Activated naive CD8-positive, alpha-beta T cell treated with anti-CD3 and anti-CD28 coated beads, Interleukin-2, amount 10 ng/mL, durations not matched to agents 7 days and 5 days (primary cell): ENCODE data around the gene SIGLEC1. TPM values are rescaled to one million over a fixed set of nuclear protein-coding genes. Genes with fewer than 3 reads are reported as not detected.

Source experiments
- ATAC-seq: fragments of 150-1000 bp; cut with Tn5 transposase; one replicate; pipeline ENCODE4 v1.10.0; 2021; ENCODE audit warnings: low read depth, moderate library complexity
- POLR2A ChIA-PET: fragments of 350-600 bp; sonication (Branson Sonifier 250); formaldehyde crosslinking; loops from one replicate; lab custom pipeline; 2021; ENCODE audit warnings: antibody characterized with exemption; lab: Charles Lee
- DNase-seq: peaks from one replicate; pipeline ENCODE4 v3.0.0; 2021
- H3K27ac Mint-ChIP-seq: one replicate; pipeline ENCODE4 v1.8.0; 2022; ENCODE audit warnings: mild to moderate bottlenecking, mixed read lengths
- H3K27me3 Mint-ChIP-seq: one replicate; pipeline ENCODE4 v1.8.0; 2022; ENCODE audit warnings: mild to moderate bottlenecking, moderate library complexity, mixed read lengths
- H3K36me3 Mint-ChIP-seq: one replicate; pipeline ENCODE4 v1.8.0; 2021; ENCODE audit warnings: mild to moderate bottlenecking, mixed read lengths
- H3K4me1 Mint-ChIP-seq: one replicate; pipeline ENCODE4 v1.8.0; 2021; ENCODE audit warnings: mixed read lengths
- H3K4me3 Mint-ChIP-seq: one replicate; pipeline ENCODE4 v1.8.0; 2022; ENCODE audit warnings: mild to moderate bottlenecking, moderate library complexity, mixed read lengths
- H3K9me3 Mint-ChIP-seq: one replicate; pipeline ENCODE4 v1.8.0; 2021; ENCODE audit warnings: mixed read lengths
- total RNA-seq, 2 experiments: library from RNA; stranded (reverse); gene quantifications; one replicate each; pipeline ENCODE4 v1.2.3, GENCODE V29; 2021

SIGLEC1 gene
- total RNA-seq, 2 experiments from 2014 or later = 0.20 to 0.25 TPM

DNA sequence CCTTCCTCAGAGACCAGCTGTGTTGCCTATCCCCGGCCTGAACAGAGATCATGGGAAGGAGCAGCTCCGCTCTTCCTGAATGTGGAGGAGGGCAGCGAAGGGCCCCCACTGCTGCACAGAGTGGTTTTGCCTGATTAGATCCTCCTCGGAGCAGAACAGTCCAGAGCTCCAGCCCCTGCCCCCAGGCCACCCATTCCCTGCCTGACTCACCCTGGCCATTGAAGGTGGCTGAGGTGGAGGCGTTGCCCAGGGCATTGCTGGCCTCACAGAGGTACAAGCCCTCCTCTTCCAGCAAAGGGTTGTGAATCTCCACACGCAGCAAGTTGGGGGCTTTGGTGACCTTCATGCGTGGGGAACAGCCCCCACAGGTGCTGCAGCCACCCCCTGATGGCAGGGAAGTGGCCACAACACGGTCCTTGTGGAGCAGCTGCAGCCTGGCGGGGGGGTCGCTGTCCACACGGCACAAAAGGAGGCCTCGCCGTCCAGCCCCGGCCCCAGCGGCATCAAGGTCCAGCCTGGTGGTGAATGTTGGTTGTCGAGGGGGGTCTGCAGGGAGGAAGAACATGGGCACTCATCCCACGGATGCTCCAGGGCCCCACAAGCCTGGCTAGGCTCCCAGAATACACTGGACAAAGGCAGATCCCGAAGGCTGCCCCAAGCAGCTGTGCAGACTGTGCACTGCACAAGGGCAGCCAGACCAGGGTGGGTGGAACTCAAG lies 14.7 kb downstream of the SIGLEC1 start:
- Mint-ChIP-seq H3K36me3 (no peaks in the 10 kb centered on the region), H3K27ac (no peak overlapping the region), H3K27me3 (no peaks in the 10 kb centered on the region), H3K4me1 (no peaks in the 10 kb centered on the region), H3K9me3 (no peaks in the 10 kb centered on the region), H3K4me3 (no peak overlapping the region)
- DNase-seq (no peak), ATAC-seq (no peak)
- POLR2A ChIA-PET = no interaction called here

DNA sequence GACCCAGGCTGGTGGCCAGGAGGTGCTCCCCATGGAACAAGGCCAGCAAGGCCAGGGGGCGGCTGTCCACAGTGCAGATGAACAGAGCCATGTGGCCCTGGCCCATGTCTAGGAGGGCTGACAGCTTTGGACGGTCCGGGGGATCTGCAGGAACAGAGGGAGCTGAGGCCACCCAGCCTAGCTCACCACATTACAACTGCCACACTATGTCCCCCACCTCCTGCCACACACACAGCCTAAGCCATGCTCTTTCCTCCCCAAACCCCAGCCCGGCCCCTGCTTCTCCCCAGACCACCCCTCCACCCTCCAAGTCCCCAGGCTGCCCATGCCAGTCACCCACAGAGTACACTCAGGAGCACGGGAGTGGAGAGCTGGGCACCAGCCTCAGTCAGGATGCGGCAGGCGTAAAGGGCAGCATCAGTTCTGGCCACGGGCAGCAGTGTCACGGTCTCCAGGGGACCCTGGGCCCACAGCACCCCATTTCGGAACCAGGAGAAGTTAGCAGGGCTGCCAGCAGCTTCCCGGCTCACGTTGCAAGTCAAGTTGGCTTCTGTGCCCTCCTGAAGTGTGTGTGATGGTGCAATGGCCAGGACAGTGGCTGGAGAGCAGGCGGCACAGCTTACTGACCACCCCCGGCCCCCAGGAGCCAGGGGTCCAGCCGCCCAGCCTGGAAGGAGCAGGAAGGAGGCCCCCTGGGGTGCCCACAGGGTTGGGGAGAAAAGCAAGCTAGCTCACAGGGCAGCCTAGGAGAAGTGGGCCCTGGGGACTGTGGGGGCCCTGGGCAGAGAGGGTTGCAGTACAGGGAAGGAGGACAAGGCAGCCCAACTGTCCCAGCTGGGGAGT lies 15.4 kb downstream of the SIGLEC1 start:
- H3K4me3 Mint-ChIP-seq = no peak overlapping the region
- POLR2A ChIA-PET = no interaction called here
- ATAC-seq = no peak

DNA sequence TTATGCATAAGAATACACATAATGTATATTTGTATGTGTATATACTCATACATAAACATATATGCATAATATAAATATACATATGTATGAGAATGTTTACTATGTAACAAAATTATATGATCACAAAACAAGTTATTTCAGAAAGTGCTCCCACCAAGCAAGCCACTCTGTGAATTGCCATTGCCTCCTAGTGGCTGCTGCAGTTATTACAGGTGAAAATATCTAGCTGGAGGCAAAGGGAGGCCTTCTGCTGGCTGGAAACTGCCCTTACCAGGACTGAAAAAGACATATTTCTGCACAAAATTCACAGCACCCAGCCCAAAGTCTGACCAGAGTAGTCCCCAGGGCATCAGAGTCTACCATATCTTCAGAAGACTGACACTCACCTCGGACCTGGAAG lies 16.2 kb downstream of the SIGLEC1 start:
- H3K9me3 Mint-ChIP-seq = no peaks in the 10 kb centered on the region
- H3K4me1 Mint-ChIP-seq = no peaks in the 10 kb centered on the region
- no peak for DNase-seq
- H3K36me3 Mint-ChIP-seq = no peaks in the 10 kb centered on the region
- H3K4me3 Mint-ChIP-seq = no peak overlapping the region
- H3K27ac Mint-ChIP-seq = no peak overlapping the region
- POLR2A ChIA-PET = no interaction called here
- no peaks in the 10 kb centered on the region for H3K27me3 Mint-ChIP-seq
- no peak for ATAC-seq

More for the DNA sequence above, 15.4 kb downstream of the SIGLEC1 start:
- Mint-ChIP-seq H3K4me1 (no peaks in the 10 kb centered on the region), H3K27me3 (no peaks in the 10 kb centered on the region), H3K9me3 (no peaks in the 10 kb centered on the region), H3K36me3 (no peaks in the 10 kb centered on the region), H3K27ac (no peak overlapping the region)
- DNase-seq = no peak

DNA sequence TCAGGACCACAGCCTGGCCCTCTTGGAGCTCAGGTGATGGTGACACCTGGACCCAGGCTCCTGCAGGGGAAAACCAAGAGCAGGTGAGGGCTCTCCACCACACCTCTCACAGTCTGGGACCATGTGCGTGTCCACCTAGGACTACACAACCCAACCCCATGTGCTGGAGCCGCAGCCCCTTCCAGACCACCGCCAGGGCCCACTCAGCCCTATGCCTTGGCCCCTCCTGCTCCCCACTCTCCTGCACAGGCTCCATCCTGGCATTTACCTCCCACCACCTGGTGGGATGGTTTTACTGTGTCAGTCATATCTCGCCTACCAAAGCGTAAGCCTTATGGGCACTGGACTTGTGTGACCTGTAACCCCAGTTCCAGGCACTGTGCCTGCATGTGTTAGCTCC lies 17.5 kb downstream of the SIGLEC1 start:
- H3K27me3 Mint-ChIP-seq = no peaks in the 10 kb centered on the region
- ATAC-seq (no peak), DNase-seq (no peak)
- no peak overlapping the region for H3K27ac Mint-ChIP-seq
- POLR2A ChIA-PET = no interaction called here
- H3K4me3 Mint-ChIP-seq = no peak overlapping the region
- no peaks in the 10 kb centered on the region for H3K4me1 Mint-ChIP-seq
- no peaks in the 10 kb centered on the region for H3K9me3 Mint-ChIP-seq
- H3K36me3 Mint-ChIP-seq = no peaks in the 10 kb centered on the region

DNA sequence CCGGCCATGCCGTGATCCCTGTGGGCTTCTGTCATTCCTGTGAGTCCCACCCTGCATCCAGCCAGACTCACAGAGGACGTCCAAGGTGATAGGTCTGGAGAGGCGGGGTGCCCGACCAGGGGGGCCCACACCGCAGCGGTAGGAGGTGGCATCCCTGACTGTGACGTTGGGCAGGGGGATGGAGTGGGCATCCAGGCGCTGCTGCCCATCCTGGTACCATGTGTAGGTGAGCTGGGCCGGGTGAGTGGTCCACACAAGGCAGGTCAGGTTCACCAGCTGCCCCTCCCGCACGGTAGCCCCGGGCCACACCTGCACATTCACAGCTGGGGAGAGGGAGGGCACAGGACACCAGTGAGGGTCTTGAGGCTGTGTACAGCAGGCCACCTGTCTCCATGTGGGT lies 19.0 kb downstream of the SIGLEC1 start:
- POLR2A ChIA-PET = no interaction called here
- Mint-ChIP-seq H3K27ac (no peak overlapping the region), H3K4me3 (no peak overlapping the region), H3K4me1 (no peaks in the 10 kb centered on the region), H3K27me3 (no peaks in the 10 kb centered on the region), H3K9me3 (no peaks in the 10 kb centered on the region), H3K36me3 (no peaks in the 10 kb centered on the region)
- no peak for DNase-seq
- ATAC-seq = no peak

DNA sequence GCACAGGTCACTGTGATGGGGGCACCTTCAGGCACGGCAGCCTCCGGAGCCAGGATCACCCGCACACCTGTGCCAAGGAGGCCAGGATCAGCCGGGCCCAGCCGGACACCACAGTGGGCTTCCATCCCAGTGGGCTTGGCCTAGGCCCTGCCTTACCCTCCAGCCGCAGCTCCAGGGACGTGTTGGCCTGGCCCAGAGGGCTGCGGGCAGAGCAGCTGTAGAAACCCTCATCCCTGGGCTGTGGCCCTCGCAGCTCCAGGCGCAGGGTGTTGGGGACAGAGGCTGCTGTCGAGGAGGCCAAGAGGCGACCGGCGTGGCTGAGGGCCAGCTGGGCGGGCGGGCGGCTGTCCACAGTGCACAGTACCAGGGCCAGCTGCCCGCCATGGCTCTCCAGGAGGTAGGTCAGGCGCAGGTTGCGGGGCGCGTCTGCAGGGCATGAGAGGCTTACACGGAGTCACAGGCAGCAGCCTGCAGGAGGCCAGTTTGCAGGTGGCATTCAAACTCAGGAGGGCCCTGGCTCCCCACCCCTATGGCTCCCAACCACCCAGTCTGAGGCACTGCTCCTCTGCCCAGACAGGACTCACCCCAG lies 19.6 kb downstream of the SIGLEC1 start:
- DNase-seq (no peak), ATAC-seq (no peak)
- H3K36me3 Mint-ChIP-seq = no peaks in the 10 kb centered on the region
- no peaks in the 10 kb centered on the region for H3K4me1 Mint-ChIP-seq
- POLR2A ChIA-PET = no interaction called here
- H3K9me3 Mint-ChIP-seq = no peaks in the 10 kb centered on the region
- no peak overlapping the region for H3K27ac Mint-ChIP-seq
- H3K4me3 Mint-ChIP-seq = no peak overlapping the region
- peaks cover 3% of the 10 kb centered on the region for H3K27me3 Mint-ChIP-seq

DNA sequence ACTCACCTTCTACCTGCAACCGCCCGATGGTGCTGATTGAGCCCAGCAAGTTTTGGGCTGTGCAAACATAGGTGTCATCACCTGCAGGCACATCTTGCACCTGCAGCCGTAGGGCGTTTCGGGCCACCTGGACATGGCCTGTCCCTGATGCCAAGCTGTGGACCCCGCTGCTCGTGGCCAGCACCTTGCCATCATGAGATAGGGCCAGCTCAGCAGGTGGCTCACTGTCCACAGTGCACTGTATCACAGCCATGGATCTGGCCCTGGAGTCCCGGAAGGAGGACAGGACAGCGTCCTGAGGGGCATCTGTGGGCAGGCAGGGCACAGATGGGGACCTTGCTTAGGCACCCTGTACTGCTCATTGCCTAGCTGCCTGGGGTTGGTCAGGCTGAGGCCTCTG lies 20.5 kb downstream of the SIGLEC1 start:
- DNase-seq (no peak), ATAC-seq (no peak)
- Mint-ChIP-seq H3K4me3 (no peak overlapping the region), H3K9me3 (no peaks in the 10 kb centered on the region), H3K4me1 (no peaks in the 10 kb centered on the region), H3K36me3 (no peaks in the 10 kb centered on the region), H3K27me3 (peaks cover 3% of the 10 kb centered on the region), H3K27ac (no peak overlapping the region)
- POLR2A ChIA-PET = no interaction called here

DNA sequence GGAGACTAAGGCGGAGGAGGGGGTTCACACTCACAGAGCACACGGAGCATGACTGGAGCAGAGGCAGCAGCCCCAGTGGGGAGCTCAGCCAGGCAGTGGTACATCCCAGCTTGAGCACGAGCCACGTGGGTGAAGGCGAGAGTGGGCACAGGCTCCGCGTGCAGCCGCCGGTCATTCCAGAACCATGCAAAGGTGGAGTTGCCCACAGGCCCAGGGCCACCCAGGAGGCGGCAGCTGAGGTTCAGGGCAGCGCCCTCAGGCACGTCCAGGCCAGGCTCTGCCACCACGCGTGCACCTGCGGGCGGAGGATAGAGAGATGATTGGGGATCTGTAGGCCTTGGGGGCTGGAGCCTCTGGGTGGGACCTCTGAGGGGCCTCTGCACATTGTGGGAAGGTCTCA lies 21.1 kb downstream of the SIGLEC1 start:
- ATAC-seq = no peak
- Mint-ChIP-seq H3K9me3 (no peaks in the 10 kb centered on the region), H3K27me3 (peaks cover 6% of the 10 kb centered on the region)

DNA sequence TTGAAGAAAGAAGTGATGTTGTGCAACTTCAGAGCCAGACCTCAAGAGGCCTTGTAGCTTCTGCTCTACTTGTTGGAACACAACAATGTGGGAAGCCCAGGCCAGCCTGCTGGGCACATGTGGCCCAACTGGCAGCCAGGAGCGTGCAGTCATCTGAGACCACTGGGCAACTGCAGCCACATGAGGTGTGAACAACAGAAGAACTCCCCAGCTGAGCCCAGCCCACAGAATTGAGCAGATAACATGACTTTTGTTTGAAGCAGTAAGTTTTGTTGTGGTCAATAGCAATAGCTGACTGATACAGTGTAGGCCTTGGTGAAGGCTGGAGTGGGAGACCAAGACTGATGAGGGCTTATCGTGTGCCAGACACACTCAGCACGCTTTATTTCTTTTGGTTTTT lies 22.0 kb downstream of the SIGLEC1 start:
- POLR2A ChIA-PET = interaction anchor here (0.7 kb wide), 1 partner anchor 78 kb away, joined by 5 read pairs; no protein-coding TSS in a partner anchor
- H3K36me3 Mint-ChIP-seq = no peaks in the 10 kb centered on the region
- ATAC-seq (no peak), DNase-seq (no peak)
- peaks cover 12% of the 10 kb centered on the region for H3K27me3 Mint-ChIP-seq
- no peaks in the 10 kb centered on the region for H3K9me3 Mint-ChIP-seq
- H3K27ac Mint-ChIP-seq = no peak overlapping the region
- no peaks in the 10 kb centered on the region for H3K4me1 Mint-ChIP-seq
- H3K4me3 Mint-ChIP-seq = no peak overlapping the region

More for the DNA sequence above, 21.1 kb downstream of the SIGLEC1 start:
- no peaks in the 10 kb centered on the region for H3K36me3 Mint-ChIP-seq
- no peak for DNase-seq
- no peaks in the 10 kb centered on the region for H3K4me1 Mint-ChIP-seq
- POLR2A ChIA-PET = interaction anchor here (0.7 kb wide), 1 partner anchor 78 kb away, joined by 5 read pairs; no protein-coding TSS in a partner anchor
- H3K27ac Mint-ChIP-seq = no peak overlapping the region
- H3K4me3 Mint-ChIP-seq = no peak overlapping the region

DNA sequence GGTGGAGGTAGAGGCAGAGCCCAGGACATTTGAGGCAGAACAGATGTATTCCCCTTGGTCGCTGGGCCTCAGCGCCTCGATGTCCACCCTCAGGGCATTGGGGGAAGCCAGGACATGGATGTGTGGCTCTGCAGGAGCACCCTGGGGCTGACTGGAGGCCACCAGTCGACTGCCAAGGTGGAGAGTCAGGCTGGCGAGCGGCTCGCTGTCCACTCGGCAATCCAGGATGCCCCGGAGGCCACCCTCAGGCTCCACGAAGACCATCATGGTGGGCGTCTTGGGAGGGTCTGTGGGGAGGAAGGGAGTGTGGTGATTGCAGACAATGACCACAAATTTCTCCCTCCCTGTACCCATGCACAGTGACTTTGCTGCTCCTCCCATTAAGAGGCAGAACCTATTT lies 22.4 kb downstream of the SIGLEC1 start:
- no peaks in the 10 kb centered on the region for H3K9me3 Mint-ChIP-seq
- H3K4me3 Mint-ChIP-seq = no peak overlapping the region
- H3K4me1 Mint-ChIP-seq = no peaks in the 10 kb centered on the region
- POLR2A ChIA-PET = no interaction called here
- H3K27me3 Mint-ChIP-seq = peaks cover 14% of the 10 kb centered on the region
- no peak for DNase-seq
- ATAC-seq = no peak
- no peak overlapping the region for H3K27ac Mint-ChIP-seq
- H3K36me3 Mint-ChIP-seq = no peaks in the 10 kb centered on the region

DNA sequence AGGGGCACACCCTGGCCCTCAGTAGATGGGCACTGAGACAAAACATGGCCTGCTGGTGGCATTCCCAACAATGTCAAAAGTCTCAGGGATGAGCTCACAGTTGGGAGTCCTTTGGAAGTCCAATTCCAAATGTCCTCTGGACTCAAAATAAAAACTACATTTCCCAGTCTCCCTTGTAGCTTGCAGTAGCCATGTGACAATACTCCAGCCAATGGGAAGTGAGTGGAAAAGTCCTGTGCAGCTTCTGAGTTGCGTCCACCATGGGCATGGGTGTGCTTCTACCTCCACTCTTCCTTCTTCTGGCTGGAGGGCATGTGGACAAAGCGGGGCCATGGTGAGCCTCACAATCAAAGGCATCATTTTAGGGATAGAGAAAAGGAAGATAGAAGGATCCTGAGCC lies 24.7 kb downstream of the SIGLEC1 start:
- no peak for DNase-seq
- H3K36me3 Mint-ChIP-seq = no peaks in the 10 kb centered on the region

DNA sequence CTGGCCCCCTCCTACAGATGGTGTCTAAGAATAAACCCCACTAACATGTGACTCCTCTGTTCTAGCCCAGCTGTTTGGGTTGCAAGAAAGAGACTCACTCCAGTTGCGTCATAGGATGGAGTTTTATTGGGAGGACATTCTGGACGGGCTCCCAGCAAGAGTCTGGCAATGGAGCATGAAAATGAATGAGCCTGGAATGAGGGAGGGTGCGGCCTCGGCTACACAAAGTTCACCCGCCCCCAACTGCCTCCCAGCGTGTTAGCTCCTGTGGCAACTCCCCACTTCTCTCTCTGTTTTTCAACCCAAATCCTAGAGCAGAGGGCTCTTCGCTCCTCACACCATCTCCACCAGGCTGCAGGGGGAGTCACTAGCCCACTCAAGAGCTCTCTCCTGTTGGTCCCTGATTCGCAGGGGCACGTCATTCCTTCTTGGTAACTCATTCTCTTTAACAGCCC lies 25.5 kb downstream of the SIGLEC1 start:
- Mint-ChIP-seq H3K9me3 (no peaks in the 10 kb centered on the region), H3K27me3 (peaks cover 39% of the 10 kb centered on the region), H3K4me1 (no peaks in the 10 kb centered on the region), H3K27ac (no peak overlapping the region), H3K36me3 (no peaks in the 10 kb centered on the region), H3K4me3 (no peak overlapping the region)
- POLR2A ChIA-PET = no interaction called here
- DNase-seq (no peak), ATAC-seq (no peak)

More for the DNA sequence above, 24.7 kb downstream of the SIGLEC1 start:
- Mint-ChIP-seq H3K9me3 (no peaks in the 10 kb centered on the region), H3K4me1 (no peaks in the 10 kb centered on the region), H3K27me3 (peaks cover 35% of the 10 kb centered on the region), H3K27ac (no peak overlapping the region), H3K4me3 (no peak overlapping the region)
- POLR2A ChIA-PET = no interaction called here
- ATAC-seq = no peak

DNA sequence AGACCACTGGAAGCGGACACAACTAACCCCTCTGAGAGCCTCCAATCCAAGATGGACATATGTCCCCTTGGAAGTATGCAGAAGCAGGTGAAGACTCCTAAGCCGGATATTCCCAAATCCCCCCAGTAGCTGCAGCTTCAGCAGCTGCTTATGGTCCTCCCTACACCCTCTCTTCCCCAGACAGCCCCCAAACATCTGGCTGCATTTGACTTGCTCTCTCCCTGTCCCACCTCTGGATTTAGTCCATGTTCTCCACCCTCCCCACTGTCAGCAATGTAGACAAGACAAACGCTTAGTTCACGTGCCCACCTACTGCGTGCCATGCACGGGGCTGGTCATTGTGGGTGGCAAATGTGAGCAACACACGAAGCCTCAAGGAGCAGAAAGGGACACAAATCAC lies 26.0 kb downstream of the SIGLEC1 start:
- no peaks in the 10 kb centered on the region for H3K4me1 Mint-ChIP-seq
- POLR2A ChIA-PET = no interaction called here
- H3K36me3 Mint-ChIP-seq = no peaks in the 10 kb centered on the region
- no peak overlapping the region for H3K27ac Mint-ChIP-seq
- H3K9me3 Mint-ChIP-seq = no peaks in the 10 kb centered on the region
- no peak overlapping the region for H3K4me3 Mint-ChIP-seq
- ATAC-seq = no peak
- peaks cover 43% of the 10 kb centered on the region for H3K27me3 Mint-ChIP-seq
- no peak for DNase-seq
